Fibroblast of skin of scalp (primary cell): ENCODE results near the gene TMEM165.
A peak's percentile ranks its signal among the peaks of the same experiment; 100 is the strongest.

Source experiments
- DNase-seq: peaks from one replicate; pipeline ENCODE4 v3.0.0-alpha.2; 2013

TMEM165 gene

GRCh38 chr4:55367084-55367722 is 28.6 kb upstream of the TMEM165 start:
- DNase-seq, result peak; percentile 34

GRCh38 chr4:55369968-55370367 is 25.8 kb upstream of the TMEM165 start:
- no peak for DNase-seq

GRCh38 chr4:55372259-55372658 is 23.5 kb upstream of the TMEM165 start:
- DNase-seq, result no peak

DNA sequence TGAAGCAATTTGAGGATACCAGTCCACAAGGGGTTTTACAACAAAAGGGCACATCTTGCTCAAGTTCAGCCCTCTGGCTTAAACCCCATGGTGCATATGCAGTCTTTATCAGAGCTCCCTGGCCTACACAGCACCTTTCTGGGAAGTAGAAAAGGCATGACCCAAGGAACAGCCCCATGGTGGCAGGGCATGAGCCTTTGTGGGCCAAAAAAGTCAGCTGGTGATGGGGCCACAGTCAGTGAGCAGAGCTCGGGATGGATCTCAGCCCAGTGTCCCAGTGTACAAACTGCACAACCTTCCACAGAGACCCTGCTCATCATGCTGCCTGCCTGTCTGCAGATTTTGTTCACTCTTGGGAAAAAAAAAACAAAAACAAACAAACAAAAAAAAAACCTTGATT is 22.3 kb upstream of the TMEM165 start:
- DNase-seq, result no peak

GRCh38 chr4:55376698-55377097 is 19.1 kb upstream of the TMEM165 start:
- DNase-seq, result no peak

- peak; percentile 60 for DNase-seq
Observed at GRCh38 chr4:55378617-55379467, 16.9 kb upstream of the TMEM165 start.

DNA sequence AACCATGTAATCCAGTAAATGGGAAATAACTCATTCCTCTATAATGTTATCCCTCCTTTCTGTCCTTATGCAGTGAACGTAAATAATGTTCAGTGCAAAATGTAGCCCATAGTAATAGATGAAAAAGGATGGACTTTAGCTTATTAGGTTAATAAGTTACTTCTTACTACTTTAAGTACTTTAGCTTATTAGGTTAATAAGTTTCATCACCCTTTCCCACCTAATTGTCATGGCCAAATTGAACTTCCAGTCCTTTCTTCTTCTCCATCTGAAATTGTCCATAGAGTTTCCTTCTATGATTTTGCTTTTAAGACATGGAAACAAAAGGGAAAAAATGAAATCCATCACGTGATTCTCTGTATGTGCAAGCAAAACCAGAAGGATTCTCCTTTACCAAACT is 15.2 kb upstream of the TMEM165 start:
- no peak for DNase-seq

- no peak for DNase-seq
Observed at GRCh38 chr4:55381502-55381901, 14.3 kb upstream of the TMEM165 start.

- no peak for DNase-seq
Observed at GRCh38 chr4:55382488-55383003, 13.2 kb upstream of the TMEM165 start.

DNA sequence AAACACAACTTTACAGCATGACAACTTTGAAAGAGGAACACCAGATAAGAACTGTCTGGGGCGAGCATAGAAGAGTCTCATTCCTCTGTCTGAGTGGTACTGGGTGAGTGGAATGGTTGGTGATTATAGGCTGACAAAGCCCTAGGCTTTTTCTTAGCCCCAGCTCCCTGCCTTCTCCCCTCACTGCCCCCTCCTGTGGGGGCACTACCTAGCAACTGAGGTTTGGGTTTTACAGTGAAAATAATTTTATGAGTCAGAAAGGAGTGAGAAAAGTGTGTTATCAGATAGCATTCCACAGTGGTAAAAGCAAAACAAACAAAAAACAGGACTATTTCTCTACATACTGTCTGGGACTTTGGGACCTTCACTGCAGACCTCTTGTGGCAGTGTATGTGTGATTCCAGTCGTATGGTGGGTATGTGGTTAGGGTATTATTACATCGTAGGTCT is 10.5 kb upstream of the TMEM165 start:
- DNase-seq, result no peak

DNA sequence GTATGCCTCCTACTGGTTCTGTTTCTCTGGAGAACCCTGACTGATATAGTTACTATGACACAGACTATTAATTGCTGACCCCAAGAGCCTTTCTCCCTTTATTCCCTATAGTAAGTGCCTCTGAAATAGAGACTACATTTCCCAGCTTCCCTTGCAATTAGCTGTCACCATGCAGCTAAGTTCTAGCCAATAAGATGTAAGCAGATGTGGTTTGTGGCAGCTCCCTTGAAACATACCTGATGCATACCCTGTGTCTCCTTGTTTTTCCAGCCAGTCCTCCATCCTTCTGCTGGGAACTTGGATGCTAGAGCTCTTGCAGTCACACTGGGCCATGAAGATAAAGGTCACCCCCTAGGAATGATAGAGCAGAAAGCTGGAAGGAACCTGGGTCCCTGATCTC is 9.7 kb upstream of the TMEM165 start:
- DNase-seq, result no peak

DNA sequence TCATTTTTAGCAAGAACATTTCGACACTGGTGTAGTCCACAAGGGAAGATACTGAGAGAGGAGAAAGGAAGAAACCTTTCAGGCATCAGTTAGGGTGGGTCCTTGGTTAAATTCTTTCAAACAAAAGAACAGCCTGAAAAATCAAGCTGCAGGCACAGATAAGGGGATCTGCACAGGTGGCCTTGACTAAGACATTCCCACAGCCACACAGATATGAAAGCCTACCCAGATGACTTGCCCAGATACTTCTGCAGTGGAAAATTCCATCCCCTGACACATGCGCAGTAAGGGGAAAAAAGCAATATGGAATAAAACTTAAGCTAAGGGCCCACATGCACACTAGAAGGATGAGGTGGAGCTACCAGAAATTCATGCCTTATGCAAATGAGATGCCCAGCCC is 8.9 kb upstream of the TMEM165 start:
- DNase-seq, result no peak

DNA sequence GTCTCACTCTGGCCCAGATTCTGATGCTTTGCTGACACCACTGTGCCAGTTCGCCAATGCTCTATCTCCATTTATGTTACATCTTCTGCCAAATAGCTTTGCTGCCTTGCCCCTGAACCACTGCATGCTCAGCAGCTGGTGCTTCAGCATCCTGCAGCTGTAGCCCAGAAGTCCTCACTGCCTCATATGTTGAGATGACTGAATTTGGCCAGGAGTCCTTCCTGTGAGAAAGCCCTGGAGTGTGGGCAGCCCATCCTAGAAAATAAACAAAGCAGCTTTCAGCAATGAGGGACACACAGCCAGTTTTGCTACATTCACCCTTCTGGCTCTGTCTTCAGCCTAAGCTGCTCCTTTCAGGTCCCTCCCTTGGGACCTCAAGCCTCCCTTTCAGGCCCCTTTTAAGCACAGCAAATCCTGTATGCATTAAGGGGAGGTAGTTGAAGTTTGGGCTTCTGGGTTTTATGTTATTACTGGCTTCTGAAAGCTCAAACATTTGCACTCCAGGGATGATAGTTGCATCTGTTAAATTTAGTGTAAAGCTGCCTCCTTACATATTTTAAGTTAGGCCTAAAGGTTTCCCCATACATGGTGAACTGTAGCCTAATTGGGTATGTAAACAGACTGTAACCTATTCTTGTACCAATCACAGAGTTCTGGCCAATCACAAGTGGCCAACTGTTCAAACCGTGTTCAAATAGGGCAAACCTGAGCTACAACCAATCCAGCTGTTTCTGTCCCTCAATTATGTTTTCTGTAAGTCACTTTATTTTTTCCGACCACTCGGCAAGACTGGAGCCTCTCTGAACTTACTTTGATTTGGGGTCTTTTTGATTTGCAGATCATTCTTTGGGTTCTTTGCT is 2.1 kb upstream of the TMEM165 start:
- no peak for DNase-seq

- DNase-seq, result no peak
Observed at GRCh38 chr4:55395218-55395528, 584 bp upstream of the TMEM165 start.

GRCh38 chr4:55396308-55397125 is 760 bp downstream of the TMEM165 start:
- peak; percentile 75 for DNase-seq

DNA sequence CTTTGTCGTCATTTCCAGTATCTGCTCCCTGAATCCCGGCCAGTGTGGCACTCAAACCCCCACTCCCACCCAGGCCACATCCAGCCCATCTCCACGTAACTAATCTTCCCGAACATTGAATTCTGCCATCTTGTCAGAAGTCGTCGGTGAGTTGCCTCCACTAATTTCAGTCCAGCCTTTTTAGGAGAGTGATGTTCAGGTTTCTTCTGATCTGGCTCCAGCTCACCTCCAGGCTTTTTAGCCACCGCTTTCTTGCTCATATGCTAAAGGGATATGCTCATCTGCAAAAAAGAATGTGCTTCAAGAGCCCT is 1.3 kb downstream of the TMEM165 start:
- no peak for DNase-seq

- DNase-seq, result no peak
Observed at GRCh38 chr4:55397520-55398321, 2.0 kb downstream of the TMEM165 start.

DNA sequence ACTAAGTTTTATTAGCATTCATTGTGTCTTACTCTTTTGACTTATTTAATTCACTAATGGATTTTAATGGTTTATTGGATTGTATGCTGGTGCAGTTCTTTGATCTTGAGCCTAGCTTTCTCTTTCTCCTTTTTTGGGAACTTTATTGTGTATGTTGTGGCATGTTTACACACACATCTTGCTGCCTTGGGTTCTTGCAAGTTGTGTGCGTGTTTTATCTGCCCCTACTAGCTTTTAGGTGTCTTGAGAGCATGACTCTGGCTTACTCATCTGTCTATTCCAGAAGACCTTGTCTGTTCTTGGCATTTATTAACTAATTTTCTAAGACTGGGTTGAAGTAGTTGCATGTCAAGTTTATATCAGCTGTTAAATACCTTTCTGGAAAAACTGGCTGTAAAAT is 2.7 kb downstream of the TMEM165 start:
- DNase-seq, result no peak

DNA sequence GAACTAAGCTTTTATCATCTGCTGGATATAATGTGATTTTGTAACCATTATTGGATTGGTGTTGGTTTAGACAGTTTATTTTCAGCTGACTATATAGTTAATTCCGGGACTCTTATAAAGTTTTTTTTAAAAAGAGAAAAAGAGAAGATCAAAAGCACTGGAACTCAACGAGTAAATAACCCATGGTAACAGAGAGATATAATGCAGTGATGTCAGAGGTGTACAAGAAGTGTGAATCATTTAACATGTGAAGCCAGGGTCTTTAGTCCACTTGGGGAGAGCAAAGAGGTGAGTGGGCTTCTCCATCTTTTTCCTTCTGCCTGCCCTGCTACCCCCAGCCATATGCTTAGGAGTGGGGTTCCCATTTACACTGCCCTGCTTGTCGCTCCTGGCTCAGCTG is 3.2 kb downstream of the TMEM165 start:
- DNase-seq, result no peak

DNA sequence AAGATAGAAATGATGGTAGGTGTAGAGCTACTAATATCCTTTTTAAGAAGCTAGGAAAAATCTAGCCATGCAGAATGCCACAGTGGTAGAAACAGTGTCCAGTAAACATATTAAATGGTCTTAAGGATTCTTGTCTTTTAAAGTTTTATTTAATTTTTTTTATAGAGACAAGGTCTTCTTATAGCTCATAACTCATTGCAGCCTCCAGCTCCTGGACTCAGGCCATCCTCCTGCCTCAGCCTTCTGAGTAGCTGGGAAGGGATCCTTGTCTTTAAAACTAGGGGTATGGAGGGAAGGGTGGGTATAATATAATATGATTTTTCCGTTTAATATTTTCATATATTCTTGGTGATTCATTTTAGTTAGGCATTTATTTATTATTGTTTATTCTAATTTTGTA is 3.8 kb downstream of the TMEM165 start:
- DNase-seq, result no peak

GRCh38 chr4:55405073-55405472 is 9.3 kb downstream of the TMEM165 start:
- DNase-seq, result no peak

GRCh38 chr4:55406545-55406944 is 10.8 kb downstream of the TMEM165 start:
- DNase-seq, result no peak
